Gastrocnemius medialis (tissue), 4 donors: ENCODE data around the gene MCOLN3.

ENCODE experiments used
- POLR2A ChIP-seq, 2 donors: fragments of 450-650 bp; IDR thresholded peaks; one replicate each; pipeline ENCODE4 v1.6.1; 2017; ENCODE audit warnings: antibody characterized with exemption in 2 of 2, mild to moderate bottlenecking in 2 of 2, moderate library complexity in 2 of 2
- TF ChIP-seq, protein P1 (sequence below), 5 experiments: fragments of 450-650 bp in 3 of 5; fragments of 200-600 bp in 2 of 5; sonication (generic) in 2 of 5; IDR thresholded peaks in 4 of 5; conservative IDR thresholded peaks in 1 of 5; 1 replicate in 4 of 5; 2 replicates in 1 of 5; pipeline ENCODE4 v1.5.1; 2016 to 2019; ENCODE audit warnings: antibody characterized with exemption in 5 of 5, mild to moderate bottlenecking in 3 of 5, moderate library complexity in 3 of 5

DNA sequence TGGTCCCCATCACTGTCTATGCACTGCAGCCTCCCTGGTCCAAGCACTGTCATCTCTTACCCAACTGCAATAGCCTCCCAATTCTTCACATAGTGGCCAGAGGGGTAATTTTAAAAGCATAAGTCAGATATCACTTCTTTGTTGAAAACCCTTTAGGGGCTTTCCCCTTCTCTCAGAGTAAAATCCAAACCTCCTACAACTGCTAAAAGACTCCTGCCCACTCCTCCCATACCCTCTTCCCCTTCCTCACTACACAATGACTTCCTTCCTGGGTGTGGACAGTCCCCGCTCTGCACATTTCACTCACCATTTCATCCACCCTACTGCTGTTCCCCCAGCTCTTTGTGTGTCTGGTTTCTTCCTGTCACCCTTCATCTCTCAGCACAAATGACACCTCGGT, 59.7 kb downstream of the MCOLN3 start:
- TF ChIP-seq, protein P1, sequence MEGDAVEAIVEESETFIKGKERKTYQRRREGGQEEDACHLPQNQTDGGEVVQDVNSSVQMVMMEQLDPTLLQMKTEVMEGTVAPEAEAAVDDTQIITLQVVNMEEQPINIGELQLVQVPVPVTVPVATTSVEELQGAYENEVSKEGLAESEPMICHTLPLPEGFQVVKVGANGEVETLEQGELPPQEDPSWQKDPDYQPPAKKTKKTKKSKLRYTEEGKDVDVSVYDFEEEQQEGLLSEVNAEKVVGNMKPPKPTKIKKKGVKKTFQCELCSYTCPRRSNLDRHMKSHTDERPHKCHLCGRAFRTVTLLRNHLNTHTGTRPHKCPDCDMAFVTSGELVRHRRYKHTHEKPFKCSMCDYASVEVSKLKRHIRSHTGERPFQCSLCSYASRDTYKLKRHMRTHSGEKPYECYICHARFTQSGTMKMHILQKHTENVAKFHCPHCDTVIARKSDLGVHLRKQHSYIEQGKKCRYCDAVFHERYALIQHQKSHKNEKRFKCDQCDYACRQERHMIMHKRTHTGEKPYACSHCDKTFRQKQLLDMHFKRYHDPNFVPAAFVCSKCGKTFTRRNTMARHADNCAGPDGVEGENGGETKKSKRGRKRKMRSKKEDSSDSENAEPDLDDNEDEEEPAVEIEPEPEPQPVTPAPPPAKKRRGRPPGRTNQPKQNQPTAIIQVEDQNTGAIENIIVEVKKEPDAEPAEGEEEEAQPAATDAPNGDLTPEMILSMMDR (IDR thresholded peaks at IDR 0.05 in 4 of 5, conservative IDR thresholded peaks at IDR 0.05 in 1 of 5) = no peak
- TF ChIP-seq POLR2A (IDR thresholded peaks at IDR 0.05) = no peak
